Left ventricle myocardium inferior (tissue), 1 donor: Measurements from ENCODE around the gene EGFL7. TPM values are rescaled to one million over a fixed set of nuclear protein-coding genes. Genes with fewer than 3 reads are reported as not detected.
A peak's percentile ranks its signal among the peaks of the same experiment; 100 is the strongest.

ENCODE experiments used
- DNase-seq: peaks from one replicate; pipeline ENCODE4 v3.0.0-alpha.2; 2020
- H3K27ac ChIP-seq: fragments of 200-600 bp; replicated peaks from 2 replicates; pipeline ENCODE4 v1.8.0; 2021
- H3K27me3 ChIP-seq: fragments of 200-600 bp; 2 replicates; pipeline ENCODE4 v1.8.0; 2021; ENCODE audit warnings: low read depth
- H3K36me3 ChIP-seq: fragments of 200-600 bp; 2 replicates; pipeline ENCODE4 v1.8.0; 2021
- H3K4me1 ChIP-seq: fragments of 200-600 bp; 2 replicates; pipeline ENCODE4 v1.8.0; 2021
- H3K4me3 ChIP-seq: fragments of 200-600 bp; 2 replicates; pipeline ENCODE4 v1.8.0; 2021; ENCODE audit warnings: mild to moderate bottlenecking, moderate library complexity
- H3K9me3 ChIP-seq: fragments of 200-600 bp; replicated peaks from 2 replicates; pipeline ENCODE4 v1.8.0; 2021
- intact Hi-C: fragments of 100-400 bp; cut with micrococcal nuclease; formaldehyde crosslinking; loops from one replicate; pipeline ENCODE4 v1.11.0; 2022
- total RNA-seq: library from RNA; stranded (reverse); fragmentation: NEBNext Ultra II Directional; extraction: Animal tissue kit (Norgen Biotek cat#: 25700); gene quantifications from one replicate; pipeline ENCODE4 v1.2.1, GENCODE V29; 2021
- TF ChIP-seq, protein P1 (sequence below): fragments of 200-600 bp; IDR thresholded peaks from 2 replicates; pipeline ENCODE4 v1.8.0; 2021; ENCODE audit warnings: antibody characterized with exemption, mild to moderate bottlenecking, borderline replicate concordance
- donor health status: DM: no; HTN: yes; CAD: no; lungs with severe emphysema.

The EGFL7 gene
- total RNA-seq, 1 donor from 2014 or later, result 81.5 TPM

DNA sequence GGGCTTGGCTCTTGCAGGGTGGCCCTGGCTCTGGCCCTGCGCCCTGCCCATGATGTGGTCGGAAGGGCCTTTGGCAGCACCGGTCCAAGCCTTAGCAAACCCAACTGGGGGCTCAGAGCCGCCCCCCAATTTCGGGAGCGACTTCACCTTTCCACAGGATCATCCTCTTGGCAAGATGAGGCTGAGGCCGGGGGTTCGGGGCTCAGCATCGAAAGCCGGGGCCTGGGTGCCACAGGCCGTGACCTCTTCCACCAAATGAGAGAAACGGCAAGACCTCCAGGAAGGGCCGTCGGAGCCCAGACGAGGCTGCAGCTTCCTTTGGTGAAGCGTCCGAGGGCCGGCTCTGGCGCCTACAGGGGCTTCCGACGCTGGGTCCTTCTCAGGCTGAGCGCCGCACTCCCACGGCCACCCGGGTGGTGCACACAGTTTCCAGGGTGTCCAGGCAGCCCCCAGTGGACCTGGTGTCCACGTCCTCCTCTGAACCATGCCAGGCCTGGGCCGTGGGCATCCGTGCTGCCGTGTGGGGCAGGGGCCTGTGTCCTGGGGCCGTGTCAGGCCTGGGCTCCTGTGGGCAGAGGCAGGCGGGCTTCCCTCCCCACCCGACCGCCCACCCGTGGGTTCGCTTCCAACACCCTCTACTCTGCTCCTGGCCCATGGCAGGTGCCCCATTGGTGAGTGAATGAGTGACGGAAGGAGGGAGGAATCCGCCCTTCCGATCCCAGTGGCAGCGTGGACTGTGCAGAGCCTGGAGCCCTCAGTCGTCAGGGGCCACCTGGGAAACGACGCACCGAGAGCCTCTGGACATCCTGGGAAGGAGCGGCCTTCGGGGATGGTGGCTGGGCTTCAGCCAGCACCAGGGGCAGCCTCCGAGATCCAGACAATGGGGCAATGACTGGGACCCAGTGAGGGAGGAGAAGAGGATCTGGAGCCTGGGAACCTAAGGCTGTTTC is 29.7 kb downstream of the EGFL7 start:
- H3K27me3 ChIP-seq, result no peaks in the 10 kb centered on the region
- TF ChIP-seq, protein P1, sequence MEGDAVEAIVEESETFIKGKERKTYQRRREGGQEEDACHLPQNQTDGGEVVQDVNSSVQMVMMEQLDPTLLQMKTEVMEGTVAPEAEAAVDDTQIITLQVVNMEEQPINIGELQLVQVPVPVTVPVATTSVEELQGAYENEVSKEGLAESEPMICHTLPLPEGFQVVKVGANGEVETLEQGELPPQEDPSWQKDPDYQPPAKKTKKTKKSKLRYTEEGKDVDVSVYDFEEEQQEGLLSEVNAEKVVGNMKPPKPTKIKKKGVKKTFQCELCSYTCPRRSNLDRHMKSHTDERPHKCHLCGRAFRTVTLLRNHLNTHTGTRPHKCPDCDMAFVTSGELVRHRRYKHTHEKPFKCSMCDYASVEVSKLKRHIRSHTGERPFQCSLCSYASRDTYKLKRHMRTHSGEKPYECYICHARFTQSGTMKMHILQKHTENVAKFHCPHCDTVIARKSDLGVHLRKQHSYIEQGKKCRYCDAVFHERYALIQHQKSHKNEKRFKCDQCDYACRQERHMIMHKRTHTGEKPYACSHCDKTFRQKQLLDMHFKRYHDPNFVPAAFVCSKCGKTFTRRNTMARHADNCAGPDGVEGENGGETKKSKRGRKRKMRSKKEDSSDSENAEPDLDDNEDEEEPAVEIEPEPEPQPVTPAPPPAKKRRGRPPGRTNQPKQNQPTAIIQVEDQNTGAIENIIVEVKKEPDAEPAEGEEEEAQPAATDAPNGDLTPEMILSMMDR, result no peak
- no peak for DNase-seq
- no peak overlapping the region for H3K4me3 ChIP-seq
- H3K27ac ChIP-seq, result peak overlapping the region; percentile 97
- intact Hi-C loops, result no loop called here
- H3K9me3 ChIP-seq, result no peaks in the 10 kb centered on the region
- peaks cover 81% of the 10 kb centered on the region for H3K4me1 ChIP-seq
- H3K36me3 ChIP-seq, result no peaks in the 10 kb centered on the region

GRCh38 chr9:136693135-136693489 is 30.4 kb downstream of the EGFL7 start:
- Histone ChIP-seq H3K4me3 (no peak overlapping the region), H3K36me3 (no peaks in the 10 kb centered on the region), H3K9me3 (no peaks in the 10 kb centered on the region), H3K27ac (no peak overlapping the region), H3K4me1 (peaks cover 74% of the 10 kb centered on the region), H3K27me3 (no peaks in the 10 kb centered on the region)
- TF ChIP-seq, protein P1, result no peak
- no peak for DNase-seq
- intact Hi-C loops, result no loop called here

- no peaks in the 10 kb centered on the region for H3K9me3 ChIP-seq
- DNase-seq, result no peak
- intact Hi-C loops, result no loop called here
- H3K4me3 ChIP-seq, result no peak overlapping the region
- H3K27ac ChIP-seq, result no peak overlapping the region
- TF ChIP-seq, protein P1, result no peak
- H3K27me3 ChIP-seq, result no peaks in the 10 kb centered on the region
- peaks cover 69% of the 10 kb centered on the region for H3K4me1 ChIP-seq
- no peaks in the 10 kb centered on the region for H3K36me3 ChIP-seq
Observed at GRCh38 chr9:136693490-136694162, 30.9 kb downstream of the EGFL7 start.

DNA sequence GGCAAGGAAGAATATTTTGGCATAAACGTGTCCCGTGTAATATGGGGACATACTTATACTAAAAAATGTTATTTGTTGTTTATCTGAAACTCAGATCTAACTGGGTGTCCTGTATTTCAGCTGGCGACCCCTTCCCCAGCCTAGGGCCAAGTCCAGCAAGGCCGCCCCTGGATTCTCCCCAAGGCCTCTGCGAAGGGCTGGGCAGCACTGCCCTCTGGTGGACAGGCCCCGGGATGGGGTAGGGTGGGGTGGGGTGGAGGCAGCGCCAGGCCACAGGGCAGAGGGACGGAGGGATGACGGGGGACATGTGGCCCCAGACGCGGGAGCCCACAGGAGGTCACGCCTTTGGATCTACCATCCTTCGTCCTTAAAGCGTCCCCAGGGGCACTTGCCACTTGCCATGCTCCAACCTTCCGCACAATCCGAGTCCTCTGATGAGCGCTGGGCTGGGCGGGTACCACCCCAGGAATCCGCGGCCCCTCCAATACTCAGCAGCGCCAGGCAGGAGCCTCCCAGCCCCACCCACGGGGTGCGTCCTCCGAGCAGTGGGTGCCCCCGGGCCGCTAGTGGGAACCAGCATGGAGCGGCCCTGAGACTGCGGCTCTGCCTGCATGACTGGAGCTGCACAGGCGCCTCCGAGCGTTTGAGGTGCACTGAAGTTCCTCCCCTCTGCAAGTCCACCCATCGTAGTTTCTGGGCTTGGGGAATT is 31.6 kb downstream of the EGFL7 start:
- H3K9me3 ChIP-seq, result no peaks in the 10 kb centered on the region
- peaks cover 62% of the 10 kb centered on the region for H3K4me1 ChIP-seq
- peak; percentile 62 for DNase-seq
- no peak overlapping the region for H3K4me3 ChIP-seq
- intact Hi-C loops, result no loop called here
- no peaks in the 10 kb centered on the region for H3K36me3 ChIP-seq
- no peak overlapping the region for H3K27ac ChIP-seq
- TF ChIP-seq, protein P1, result peak; percentile 82
- H3K27me3 ChIP-seq, result no peaks in the 10 kb centered on the region

DNA sequence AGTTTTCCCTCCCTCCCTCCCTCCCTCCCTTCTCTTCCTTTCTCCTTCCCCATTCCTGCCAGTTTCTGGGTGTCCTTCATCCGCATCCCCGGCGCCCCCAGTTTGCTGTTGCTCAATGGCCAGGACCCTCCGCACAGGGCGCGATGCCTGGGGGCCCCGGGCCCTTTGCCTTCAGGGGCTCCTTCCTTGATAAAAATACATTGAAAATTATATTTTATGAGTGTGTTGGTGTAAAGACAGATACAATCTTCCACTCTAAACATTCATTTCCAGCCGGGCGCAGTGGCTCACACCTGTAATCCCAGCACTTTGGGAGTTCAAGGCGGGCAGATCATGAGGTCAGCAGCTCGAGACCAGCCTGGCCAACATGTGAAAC is 32.1 kb downstream of the EGFL7 start:
- Histone ChIP-seq H3K27ac (peak overlapping the region; percentile 12), H3K9me3 (no peaks in the 10 kb centered on the region), H3K36me3 (no peaks in the 10 kb centered on the region), H3K4me1 (peaks cover 57% of the 10 kb centered on the region), H3K27me3 (peaks cover 3% of the 10 kb centered on the region), H3K4me3 (no peak overlapping the region)
- TF ChIP-seq, protein P1, result no peak
- intact Hi-C loops, result no loop called here
- DNase-seq, result no peak
